IPS-NIHi11 (cell line): ENCODE results near the gene DDX1.
"Not testable (repeated sequence)": the region's sequence is repeated elsewhere in the genome, so short reads cannot be mapped to it uniquely, and the experiment has no call there.

Experiments
- DNase-seq: peaks from one replicate; pipeline ENCODE4 v3.0.0; 2012; ENCODE audit warnings: mixed read lengths, low spot score

The DDX1 gene

DNA sequence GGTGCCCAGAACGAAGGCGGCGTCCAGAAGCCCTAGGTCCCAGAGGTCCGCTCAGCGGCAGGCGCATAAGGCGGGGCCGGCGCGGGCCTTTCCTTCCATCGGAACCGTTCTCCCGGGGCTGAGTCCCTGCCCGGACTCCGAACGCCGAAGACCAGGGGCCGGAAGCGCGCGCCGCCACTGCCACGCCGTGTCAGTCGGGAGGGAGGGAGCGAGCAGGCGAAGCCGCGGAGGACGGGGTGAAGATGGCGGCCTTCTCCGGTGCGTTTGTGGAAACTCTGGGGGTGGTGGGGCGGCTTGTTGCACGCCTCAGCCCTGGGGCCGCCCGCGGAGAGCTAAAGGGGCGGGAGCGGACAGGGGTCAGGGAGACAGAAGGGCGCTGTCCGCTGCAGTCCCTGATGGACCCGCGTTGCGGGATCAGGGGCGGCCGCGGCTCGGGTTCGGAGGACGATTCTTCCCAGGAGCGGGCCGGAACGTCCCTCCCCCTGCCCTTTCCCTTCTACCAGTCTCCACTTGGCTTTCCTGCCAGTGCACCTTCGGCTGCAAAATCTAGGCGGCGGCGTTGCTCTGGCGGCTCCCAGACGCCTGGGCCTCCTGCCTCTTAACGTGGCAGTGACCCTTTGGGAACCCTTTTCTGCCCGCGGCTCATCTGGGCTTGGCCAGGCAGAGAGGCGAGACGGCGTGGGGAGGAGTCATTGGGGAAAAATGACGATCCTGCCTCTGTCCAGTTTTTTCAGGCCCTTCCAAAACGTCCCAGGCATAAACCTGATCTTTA, at the start of gene DDX1:
Gene DDX1 (plus strand): TSS at position 177 of the 772 bp plus-strand sequence. CDS start 66 bp downstream, at position 243.
- peak; percentile 88 for DNase-seq

DNA sequence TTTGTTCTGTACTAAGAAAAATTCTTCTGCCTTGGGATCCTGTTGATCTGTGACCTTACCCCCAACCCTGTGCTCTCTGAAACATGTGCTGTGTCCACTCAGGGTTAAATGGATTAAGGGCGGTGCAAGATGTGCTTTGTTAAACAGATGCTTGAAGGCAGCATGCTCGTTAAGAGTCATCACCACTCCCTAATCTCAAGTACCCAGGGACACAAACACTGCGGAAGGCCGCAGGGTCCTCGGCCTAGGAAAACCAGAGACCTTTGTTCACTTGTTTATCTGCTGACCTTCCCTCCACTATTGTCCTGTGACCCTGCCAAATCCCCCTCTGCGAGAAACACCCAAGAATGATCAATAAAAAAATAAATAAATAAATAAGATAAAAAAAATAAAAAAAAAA, 49.4 kb upstream of the DDX1 start:
- not testable (repeated sequence) for DNase-seq

DNA sequence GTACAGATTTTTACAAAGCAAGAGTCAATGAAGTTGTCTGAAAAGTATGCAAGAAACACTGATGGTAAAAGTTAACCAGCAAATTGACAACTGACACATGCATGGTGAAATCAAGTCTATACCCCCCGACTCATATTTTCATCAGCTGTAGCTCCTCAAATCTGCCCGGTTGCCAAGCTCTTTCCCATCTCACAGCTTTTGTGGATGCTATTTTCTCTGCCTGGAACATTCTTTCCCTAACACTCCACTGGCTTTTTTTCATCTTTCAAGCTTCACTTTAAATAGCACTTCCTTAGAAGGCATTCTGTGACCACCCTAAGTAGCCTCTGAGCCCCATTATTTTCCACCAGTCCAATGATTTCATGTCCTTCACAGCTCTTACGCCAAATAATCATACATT, 48.6 kb upstream of the DDX1 start:
- no peak for DNase-seq

DNA sequence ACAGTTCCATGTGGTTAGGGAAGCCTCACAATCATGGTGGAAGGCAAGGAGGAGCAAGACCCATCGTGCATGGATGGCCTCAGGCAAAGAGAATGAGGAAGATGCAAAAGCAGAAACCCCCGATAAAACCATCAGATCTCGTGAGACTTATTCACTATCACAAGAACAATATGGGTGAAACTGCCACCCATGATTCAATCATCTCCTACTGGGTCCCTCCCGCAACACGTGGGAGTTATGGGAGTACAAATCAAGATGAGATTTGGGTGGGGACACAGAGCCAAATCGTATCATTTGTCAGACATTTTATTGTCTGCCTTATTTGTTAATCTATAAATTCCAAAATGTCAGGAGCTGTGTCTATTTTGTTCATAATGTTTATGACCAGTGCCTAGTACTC, 48.1 kb upstream of the DDX1 start:
- DNase-seq, result no peak

DNA sequence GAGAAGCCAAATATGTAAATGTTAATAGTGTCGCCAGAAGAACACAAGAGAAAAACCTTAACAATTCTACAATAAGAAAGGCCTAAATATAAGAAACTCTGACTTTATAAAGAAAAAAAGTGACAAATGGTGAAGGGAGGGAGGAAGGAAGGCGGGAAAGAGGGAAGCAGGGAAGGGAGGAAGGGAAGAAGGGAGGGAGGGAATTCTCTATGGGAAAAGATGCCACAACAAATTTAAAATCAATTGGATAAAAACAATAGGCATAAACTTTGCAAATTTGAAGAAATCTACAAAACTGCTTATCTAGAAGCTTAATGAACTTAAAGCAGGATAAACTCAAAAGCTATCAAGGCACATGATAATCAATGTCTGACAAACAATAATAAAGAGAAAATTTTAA, 47.4 kb upstream of the DDX1 start:
- DNase-seq, result no peak

DNA sequence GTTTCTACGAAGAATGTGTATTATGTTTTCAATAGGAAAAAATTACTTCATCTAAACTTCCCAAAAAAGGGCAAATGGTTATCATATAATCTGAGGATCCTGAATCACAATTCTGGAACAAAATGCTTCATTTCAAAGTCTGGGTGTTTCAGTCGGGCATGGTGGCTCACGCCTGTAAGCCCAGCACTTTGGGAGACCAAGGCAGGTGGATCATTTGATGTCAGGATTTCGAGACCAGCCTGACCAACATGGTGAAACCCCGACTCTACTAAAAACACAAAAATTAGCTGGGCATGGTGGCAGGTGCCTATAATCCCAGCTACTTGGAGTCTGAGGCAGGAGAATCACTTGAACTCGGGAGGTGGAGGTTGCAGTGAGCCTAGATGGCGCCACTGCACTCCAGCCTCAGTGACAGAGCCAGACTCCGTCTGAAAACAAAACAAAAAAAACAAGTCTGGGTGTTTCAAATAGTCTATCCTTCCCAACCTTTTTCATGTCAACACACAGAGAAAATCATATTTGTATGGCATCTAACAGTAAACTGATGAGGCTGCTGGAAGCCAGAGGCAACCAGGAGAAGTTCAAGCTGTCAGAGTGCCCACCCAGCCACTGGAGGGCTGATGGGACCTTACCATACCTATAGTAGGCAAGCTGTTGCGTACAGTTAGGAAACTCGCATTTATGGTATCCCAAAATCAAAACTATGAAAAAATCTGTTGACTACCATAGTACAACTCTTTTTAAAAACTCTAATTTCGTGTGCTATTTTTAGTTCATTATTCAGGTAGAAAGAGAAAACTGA, 45.2 kb upstream of the DDX1 start:
- DNase-seq, result no peak

DNA sequence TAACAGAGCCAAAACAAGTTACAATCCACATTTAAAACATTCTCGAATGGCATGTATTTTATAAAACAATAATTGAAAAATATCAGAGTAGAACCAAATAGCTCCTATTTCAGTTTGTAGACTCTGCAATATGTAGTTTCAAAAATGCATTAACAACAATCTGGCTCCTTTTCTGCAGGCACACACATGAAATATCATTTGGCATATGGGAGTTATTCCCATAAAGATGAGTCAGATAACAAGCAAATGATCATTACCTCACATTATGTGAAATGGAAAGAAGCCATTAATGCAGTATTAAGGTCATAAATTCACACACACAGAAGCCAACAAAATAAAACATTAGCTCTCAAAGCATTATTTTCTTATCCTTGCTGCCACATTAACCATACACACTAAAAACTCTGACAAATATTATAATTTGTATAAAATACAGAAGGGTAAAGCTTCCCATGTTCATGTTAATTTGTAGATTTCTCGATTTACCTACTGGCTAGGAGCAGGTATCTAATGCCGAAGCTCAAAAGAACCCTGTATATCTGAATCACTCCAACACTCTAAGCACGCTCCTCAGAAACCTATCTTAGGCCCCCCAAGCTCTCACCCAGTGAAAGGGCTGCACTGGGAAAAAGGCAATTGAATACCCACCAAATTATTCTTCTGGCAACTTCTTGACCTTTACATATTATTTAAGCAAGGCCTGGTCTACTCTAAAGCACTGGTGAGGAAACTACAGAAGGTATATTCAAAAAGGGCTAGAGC, 44.4 kb upstream of the DDX1 start:
- no peak for DNase-seq

DNA sequence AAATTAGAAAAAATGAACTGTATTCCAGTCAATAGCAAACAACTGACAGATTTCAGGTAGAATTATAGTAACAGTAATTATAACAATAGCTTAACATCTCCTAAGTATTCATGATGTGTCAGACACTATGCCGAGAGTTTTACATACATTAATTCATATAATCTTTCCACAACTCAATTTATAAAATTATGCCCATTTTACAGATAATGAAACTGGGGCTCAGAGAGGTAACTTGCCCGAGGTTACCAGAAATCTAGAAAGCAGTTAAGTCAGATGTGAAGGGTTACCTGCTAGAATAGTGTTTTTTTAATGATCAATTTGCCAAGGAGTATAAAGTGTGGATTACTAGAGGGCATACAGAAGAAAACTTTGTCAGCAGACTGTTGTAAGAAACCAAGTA, 42.7 kb upstream of the DDX1 start:
- DNase-seq, result no peak

DNA sequence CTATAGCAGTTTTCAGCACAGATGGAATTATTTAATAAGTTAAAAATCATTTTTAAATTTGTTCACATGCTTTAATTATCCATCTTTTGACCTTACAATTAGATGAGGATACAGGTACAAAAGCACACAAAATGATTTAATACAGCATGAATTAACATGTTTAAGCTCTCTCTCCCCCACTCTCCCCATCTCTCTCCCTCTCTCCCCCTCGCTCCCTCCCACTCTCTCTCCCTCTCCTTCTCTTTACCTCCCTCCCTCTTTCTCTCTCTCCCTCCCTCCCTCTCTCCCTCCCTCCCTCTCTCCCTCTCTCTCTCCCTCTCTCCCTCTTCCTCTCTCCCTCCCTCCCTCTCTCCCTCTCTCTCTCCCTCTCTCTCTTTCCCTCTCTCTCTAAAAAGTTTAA, 38.1 kb upstream of the DDX1 start:
- no peak for DNase-seq

DNA sequence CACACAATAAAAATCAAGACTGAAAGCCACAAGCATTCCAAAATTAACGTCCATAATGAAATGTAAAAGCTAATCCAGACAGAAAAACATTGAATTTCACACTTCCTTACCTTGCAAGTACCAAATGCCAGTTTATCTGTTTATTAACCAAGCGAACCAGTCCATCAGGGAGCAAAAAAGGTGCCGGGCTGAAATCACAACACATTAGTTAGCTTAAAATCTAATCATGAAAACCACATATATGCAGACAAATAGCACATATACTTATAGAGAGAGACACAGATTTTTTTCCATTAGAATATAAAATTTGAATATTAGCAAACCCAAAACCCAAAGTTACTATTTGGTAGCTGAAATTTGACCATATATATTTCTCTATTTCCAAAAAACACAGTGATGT, 37.7 kb upstream of the DDX1 start:
- no peak for DNase-seq

DNA sequence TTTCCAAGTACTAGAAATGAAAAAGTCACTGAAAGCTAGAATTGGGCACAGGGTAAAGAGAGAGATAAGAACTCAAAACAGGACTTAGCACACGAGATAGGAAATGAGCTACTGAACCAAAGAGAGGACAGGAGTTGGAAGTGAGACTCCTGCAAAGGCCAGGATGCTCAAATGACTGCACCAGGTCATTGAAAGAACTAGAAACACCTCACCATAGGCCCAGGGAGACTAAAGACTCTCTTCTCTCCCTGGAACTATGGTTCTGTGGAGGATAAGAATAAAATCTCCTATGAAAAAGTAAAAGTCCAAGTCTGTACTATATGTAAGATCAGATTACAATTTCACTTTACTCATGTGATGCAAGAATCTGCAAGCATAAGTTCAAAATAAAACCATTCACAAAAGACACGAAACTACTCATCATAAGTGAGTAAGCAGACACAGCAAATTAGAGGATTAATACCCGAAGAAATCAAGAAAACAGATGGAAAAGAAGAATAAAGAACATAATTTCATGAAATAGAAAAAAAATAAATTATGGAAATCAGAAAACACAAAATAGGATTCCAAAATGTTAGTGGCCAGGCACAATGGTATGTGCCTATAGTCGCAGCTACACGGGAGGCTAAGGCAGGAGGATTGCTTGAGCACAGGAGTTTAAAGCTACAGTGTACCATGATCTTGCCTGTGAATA, 37.0 kb upstream of the DDX1 start:
- DNase-seq, result no peak

DNA sequence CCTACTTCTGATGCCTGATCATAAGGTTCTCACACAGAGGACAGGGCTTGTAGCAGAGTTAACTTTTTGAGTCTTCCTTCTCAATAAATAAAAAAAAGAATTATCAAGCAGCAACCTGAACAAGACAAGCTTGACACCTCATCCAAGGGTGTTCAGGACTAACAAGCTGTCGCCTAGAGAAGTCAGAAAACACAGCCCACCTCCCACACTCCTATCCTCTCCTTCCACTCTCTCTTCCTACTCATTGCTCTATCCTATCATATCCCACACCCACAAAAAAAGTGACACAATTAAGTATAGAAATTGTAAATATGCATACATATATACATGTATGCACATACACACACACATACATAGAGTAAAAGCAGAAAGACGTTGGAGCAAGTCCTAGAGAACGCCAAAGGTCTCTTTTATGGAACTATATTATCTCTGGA, 35.9 kb upstream of the DDX1 start:
- DNase-seq, result no peak

DNA sequence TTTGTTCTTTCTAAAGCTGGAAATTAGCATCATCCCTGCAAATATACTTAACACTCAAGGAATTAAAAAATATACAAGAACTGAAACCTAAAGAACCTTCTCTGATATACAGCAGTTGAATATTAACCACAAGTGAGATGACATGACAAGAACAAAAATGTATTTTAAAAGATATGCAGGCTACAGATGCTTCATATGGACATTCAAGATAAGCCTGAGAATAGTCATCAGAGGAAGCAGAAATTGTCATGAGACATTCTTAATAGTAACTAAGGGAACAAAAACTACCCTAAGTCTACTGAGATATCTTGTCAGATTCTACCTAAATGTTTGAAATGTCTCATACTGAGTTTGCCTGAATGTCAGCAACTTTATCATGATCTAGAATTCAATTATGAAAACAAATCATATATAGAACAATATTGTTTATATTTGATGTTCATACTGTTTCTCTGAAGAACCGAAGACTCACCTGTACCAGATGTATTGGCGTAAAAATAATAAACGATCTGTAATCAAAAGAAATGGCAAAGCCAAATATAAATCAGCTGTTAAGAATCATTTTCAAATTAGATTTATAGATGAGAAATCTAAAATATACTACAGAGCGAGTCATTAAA, 35.2 kb upstream of the DDX1 start:
- DNase-seq, result no peak

DNA sequence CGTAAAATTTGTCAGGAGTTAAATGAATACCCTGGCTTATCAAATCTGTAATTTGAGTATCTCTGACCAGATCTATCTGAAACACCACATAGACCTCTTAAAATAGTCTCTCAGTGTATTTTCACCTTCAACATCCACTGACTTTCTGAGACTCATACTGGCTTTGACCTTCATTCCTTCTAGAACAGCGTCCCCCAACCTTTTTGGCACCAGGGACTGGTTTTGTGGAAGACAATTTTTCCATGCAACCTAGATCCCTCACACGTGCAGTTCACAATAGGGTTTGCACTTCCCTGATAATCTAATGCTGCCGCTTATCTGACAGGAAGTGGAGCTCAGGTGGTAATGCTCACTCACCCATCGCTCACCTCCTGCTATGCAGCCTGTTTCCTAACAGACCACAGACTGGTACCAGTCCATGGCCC, 33.8 kb upstream of the DDX1 start:
- DNase-seq, result no peak

DNA sequence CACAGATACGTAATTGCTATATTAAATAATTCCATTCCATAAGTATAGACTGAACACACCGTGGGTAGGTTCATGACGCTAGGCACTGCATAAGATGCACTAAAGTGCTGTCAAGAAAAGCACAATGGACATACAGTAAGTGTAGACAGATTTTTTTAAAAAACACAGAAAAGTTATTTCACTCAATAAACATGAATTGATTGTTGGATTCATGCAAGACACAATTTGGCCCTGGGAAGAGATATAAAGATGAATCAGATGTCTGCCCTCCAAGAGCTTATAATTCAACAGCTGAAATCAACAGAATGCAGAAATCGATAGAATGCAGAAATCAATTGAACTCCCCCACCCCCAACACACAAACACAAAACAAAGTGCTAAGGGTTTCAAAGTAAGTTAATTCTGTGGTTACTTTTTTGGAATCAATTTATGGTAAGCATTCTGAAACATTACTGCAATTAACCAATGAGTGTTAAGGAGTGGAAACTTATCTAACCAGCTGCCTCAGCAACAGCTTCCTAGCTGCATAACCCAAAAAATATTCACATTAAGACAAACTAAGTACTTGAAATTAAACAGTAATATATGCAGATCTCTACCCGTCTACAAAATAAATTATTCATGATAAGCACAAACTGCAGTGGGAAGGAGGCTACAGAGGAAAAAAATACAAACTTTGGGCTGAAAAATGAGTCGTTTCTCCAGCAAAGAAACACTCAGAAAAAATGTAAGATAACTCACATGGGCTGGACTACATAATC, 32.1 kb upstream of the DDX1 start:
- no peak for DNase-seq

DNA sequence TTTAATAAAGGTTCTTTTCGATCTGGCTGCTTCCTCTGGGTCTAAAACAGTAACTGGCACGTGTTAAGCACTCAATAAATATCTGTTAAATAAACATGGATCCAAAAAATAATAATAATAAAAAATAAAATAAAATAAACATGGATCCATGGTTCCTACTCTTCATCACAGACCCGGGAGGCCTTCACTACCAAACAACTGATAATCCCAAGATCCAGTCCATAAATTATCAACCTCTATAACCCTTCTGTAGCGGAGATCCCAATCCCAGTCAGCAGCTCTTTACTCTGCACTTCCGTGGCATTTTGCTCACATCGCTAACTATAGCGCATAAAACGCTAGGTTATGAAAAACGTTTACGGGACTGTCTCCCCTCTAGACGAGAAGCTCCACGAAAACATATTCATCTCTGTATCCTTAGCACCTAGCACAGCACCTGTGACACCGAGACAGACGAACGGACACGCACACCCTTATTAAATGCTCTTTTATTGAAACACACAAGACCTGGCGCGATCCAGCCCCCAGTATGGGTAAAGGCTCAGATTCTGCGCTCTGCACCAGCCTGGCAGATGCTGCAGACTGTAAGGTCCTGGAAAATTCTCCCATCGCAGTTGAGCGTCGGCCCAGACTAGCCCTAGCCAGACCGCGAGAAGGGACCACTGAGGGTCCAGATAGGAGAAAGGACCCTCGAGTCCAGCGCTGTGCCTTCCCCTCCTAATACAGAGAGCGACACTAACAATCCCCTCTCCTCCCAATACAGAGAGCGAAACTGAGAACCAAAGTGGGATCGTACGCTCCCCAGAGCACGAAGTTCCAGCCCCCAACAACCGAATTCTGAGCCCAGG, 31.3 kb upstream of the DDX1 start:
- DNase-seq, result peak; percentile 28

DNA sequence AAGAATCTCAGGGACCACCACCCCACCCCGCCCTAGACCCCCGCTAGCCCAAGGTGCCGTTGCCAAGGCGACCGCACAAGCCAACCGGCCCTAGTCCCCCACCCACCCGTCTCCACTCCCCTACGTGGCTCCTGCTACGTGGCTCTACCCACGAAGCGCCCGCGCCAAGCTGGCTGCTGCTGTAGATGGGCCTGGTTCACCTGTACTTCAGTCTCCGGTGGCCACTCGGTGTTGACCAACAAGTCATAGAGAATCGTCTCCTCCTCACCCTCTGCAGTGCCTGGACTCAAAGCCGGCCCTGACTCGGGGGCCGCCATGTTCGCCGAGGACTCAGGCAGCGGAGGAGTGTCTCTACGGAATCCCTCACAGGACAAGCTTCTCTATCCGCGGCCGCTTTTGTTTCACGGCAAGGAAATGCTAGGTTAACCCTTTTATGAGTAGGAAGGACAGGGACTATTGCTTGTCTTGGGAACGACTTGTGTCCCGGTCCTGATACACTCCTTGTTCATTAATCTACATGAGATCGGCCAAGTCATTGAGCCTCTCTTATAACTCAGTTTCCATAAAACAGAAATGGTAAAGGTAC, 30.6 kb upstream of the DDX1 start, which contains the start of gene NBAS:
Gene NBAS (minus strand): TSS at position 347 of the 586 bp plus-strand sequence. CDS start 30 bp downstream, at position 317.
- peak; percentile 87 for DNase-seq

DNA sequence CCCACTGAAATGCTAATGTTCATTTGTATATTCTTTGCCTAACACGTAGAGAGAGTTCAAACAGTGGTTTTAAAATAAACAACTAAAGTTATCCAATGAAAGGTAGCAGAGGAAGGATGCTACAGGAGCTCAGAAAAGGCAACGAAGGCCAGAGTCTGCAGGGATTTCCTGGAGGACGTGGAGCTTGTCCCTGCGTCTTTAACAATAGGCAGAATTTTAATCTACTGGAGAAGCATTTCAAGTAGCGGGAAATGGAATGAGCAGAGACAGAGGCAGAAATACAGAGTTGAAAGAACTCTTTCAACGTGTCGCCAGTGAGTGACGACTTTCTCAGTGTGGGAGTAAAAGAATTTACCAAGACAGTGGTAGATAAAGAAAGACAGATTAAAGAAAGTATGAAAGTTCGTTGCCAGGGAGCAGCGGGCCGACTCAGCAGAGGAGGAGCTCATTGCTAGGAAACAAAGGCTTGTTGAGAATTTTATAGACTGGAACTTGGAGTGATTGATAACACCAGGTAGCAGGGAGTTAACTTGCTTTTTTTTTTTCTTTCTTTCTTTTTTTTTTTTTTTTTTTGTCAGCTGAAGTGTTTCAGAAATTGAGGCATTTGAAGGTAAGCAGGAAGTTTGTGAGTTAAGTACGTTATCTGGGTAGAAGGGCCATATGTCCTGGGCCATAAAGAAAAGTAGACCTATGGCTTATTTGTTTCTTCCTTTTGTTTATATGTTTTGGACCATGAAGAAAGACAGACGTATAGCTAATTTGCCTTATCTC, 29.9 kb upstream of the DDX1 start:
- DNase-seq, result peak; percentile 35
